Adrenal gland (tissue), 12 donors: ENCODE data around the gene COG8. TPM values are rescaled to one million over a fixed set of nuclear protein-coding genes. Genes with fewer than 3 reads are reported as not detected.

Source experiments
- DNase-seq, 7 donors: peaks; one replicate each; pipeline ENCODE4 v3.0.0-alpha.2; 2019 to 2020
- H3K27ac ChIP-seq, 5 donors: fragments of 200-600 bp; sonication (generic) in 4 of 5; 1 replicate in 3 of 5; 2 replicates in 2 of 5; pipeline versions ENCODE4 v1.5.1 to v1.8.0; 2016 to 2020; ENCODE audit warnings: mild to moderate bottlenecking in 1 of 5
- H3K27me3 ChIP-seq: fragments of 200-600 bp; 2 replicates; pipeline ENCODE4 v1.8.0; 2021
- H3K36me3 ChIP-seq, 2 donors: fragments of 200-600 bp; replicated peaks in 1 of 2; 1 replicate in 1 of 2; 2 replicates in 1 of 2; pipeline versions ENCODE4 v1.5.1 to v1.8.0; 2018 to 2022
- H3K4me1 ChIP-seq, 2 donors: fragments of 200-600 bp; replicated peaks in 1 of 2; 1 replicate in 1 of 2; 2 replicates in 1 of 2; pipeline versions ENCODE4 v1.5.1 to v1.8.0; 2018 to 2021
- H3K4me3 ChIP-seq, 4 donors: fragments of 200-600 bp; sonication (generic) in 3 of 4; one replicate each; pipeline ENCODE4 v1.5.1; 2016 to 2018
- H3K9me3 ChIP-seq, 3 donors: fragments of 200-600 bp; sonication (generic) in 1 of 3; replicated peaks in 1 of 3; 1 replicate in 2 of 3; 2 replicates in 1 of 3; pipeline versions ENCODE4 v1.5.1 to v1.8.0; 2016 to 2021
- POLR2A ChIP-seq, 2 donors: fragments of 450-650 bp; IDR thresholded peaks; one replicate each; pipeline ENCODE4 v1.6.1; 2017; ENCODE audit warnings: antibody characterized with exemption in 2 of 2, mild to moderate bottlenecking in 2 of 2, moderate library complexity in 1 of 2
- WGBS, 4 donors: extraction: QIAGEN DNeasy Blood & Tissue Kit in 2 of 4; methylation state at CpG; one replicate each; pipeline versions ENCODE4 v1.1.5 to v1.1.7; 2013 to 2017; 5-methylcytosine and 5-hydroxymethylcytosine counted together
- intact Hi-C, 2 donors: fragments of 100-400 bp; cut with DNase I; formaldehyde crosslinking; loops; one replicate each; pipeline versions ENCODE4 v1.14.1 to v1.15.0; 2022 to 2023
- polyA plus RNA-seq, 3 donors: library from polyadenylated mRNA; stranded (reverse); fragments of 200-250 nt in 2 of 3; fragments of 350-450 nt in 1 of 3; fragmentation: Illumina TruSeq in 1 of 3; extraction: RNeasy Lipid Tissue Mini Kit (QIAGEN cat#74804) in 1 of 3; gene quantifications; one replicate each; pipeline ENCODE4 v1.2.3, GENCODE V29; 2013 to 2014
- total RNA-seq, 9 donors: library from RNA; depleted of rRNA in 4 of 9; stranded (reverse); fragments of >200 nt in 4 of 9; fragments of 120-200 nt in 1 of 9; fragmentation: NEBNext Ultra II Directional in 1 of 9; extraction: Animal tissue kit (Norgen Biotek cat#: 25700) in 1 of 9; gene quantifications; one replicate each; pipeline versions ENCODE4 v1.1.0 to v1.2.4, GENCODE V29; 2013 to 2023
- TF ChIP-seq, protein P1 (sequence below), 6 experiments: fragments of 450-650 bp in 4 of 6; fragments of 200-600 bp in 2 of 6; sonication (generic) in 1 of 6; IDR thresholded peaks; 1 replicate in 5 of 6; 2 replicates in 1 of 6; pipeline versions ENCODE4 v1.5.1 to v1.8.0; 2016 to 2021; ENCODE audit warnings: antibody characterized with exemption in 6 of 6, mild to moderate bottlenecking in 2 of 6, moderate library complexity in 1 of 6
- donor health status: healthy with polysubstance abuse.
- donor health status: Bipolar disorder and iron deficiency.
- donor health status: DM: yes; HTN: yes; CAD: no.
- donor health status: DM: no; HTN: no; CAD: no.
- donor health status: DM: no; HTN: no; CAD: no.
- donor health status: DM: yes; HTN: yes; CAD: no.

Gene COG8
- total and polyA plus RNA-seq, 12 donors, result 26.1 to 85.3 (median 50.3) TPM

- no peaks in the 10 kb centered on the region for H3K9me3 ChIP-seq
- TF ChIP-seq, protein P1, sequence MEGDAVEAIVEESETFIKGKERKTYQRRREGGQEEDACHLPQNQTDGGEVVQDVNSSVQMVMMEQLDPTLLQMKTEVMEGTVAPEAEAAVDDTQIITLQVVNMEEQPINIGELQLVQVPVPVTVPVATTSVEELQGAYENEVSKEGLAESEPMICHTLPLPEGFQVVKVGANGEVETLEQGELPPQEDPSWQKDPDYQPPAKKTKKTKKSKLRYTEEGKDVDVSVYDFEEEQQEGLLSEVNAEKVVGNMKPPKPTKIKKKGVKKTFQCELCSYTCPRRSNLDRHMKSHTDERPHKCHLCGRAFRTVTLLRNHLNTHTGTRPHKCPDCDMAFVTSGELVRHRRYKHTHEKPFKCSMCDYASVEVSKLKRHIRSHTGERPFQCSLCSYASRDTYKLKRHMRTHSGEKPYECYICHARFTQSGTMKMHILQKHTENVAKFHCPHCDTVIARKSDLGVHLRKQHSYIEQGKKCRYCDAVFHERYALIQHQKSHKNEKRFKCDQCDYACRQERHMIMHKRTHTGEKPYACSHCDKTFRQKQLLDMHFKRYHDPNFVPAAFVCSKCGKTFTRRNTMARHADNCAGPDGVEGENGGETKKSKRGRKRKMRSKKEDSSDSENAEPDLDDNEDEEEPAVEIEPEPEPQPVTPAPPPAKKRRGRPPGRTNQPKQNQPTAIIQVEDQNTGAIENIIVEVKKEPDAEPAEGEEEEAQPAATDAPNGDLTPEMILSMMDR (IDR thresholded peaks at IDR 0.05), result peak in 1 of 6 experiments; percentile 3
- TF ChIP-seq POLR2A (IDR thresholded peaks at IDR 0.05), result peak; percentile 41 to 76
Measured at GRCh38 chr16:69330286-69331109, 8.9 kb downstream of the COG8 start, which contains the start of gene PDF. Gene PDF, minus strand, starts transcription at chr16:69330588. Its CDS starts 18 bp downstream, at chr16:69330570.

GRCh38 chr16:69329369-69330285, 9.7 kb downstream of the COG8 start:
- intact Hi-C loops, result no loop called here
- 4 to 52% (median 11%) methylated on average over 11 to 77 of the region's 77 CpGs for WGBS, 4 donors
- H3K36me3 ChIP-seq, result peaks cover 0 to 66% of the 10 kb centered on the region in 2 donors
- H3K27me3 ChIP-seq, result no peaks in the 10 kb centered on the region
- H3K9me3 ChIP-seq, result no peaks in the 10 kb centered on the region
- no peak for TF ChIP-seq POLR2A (IDR thresholded peaks at IDR 0.05)
- TF ChIP-seq, protein P1 (IDR thresholded peaks at IDR 0.05), result no peak
- H3K27ac ChIP-seq, result peak overlapping the region; percentile 74 to 88 (median 86)
- H3K4me1 ChIP-seq, result peaks cover 16 to 49% of the 10 kb centered on the region in 2 donors
- peak in 5 of 7 donors; percentile 45 to 67 (median 50) for DNase-seq
- H3K4me3 ChIP-seq, result peak overlapping the region; percentile 5 to 86 (median 54)

More at GRCh38 chr16:69330286-69331109, 8.9 kb downstream of the COG8 start, which contains the start of gene PDF:
- WGBS, 4 donors, result 0 to 5% (median 1%) methylated on average over 13 to 93 of the region's 93 CpGs
- peak; percentile 93 to 96 (median 94) for DNase-seq
- intact Hi-C loops, result no loop called here
- Histone ChIP-seq H3K4me3 (peak within 1 kb of the TSS; percentile 5 to 86 (median 54)), H3K4me1 (peaks cover 16 to 47% of the 10 kb centered on the region in 2 donors), H3K27ac (peak within 1 kb of the TSS; percentile 74 to 88 (median 86)), H3K27me3 (no peaks in the 10 kb centered on the region), H3K36me3 (peaks cover 0 to 66% of the 10 kb centered on the region in 2 donors)

GRCh38 chr16:69328854-69329316, 10.5 kb downstream of the COG8 start:
- peaks cover 16 to 56% of the 10 kb centered on the region in 2 donors for H3K4me1 ChIP-seq

More at GRCh38 chr16:69328854-69329316, 10.5 kb downstream of the COG8 start:
- WGBS, 4 donors, result 43 to 53% (median 46%) methylated on average over 10 of the region's 10 CpGs
- Histone ChIP-seq H3K27me3 (no peaks in the 10 kb centered on the region), H3K27ac (peak overlapping the region in 3 of 5 donors; percentile 2 to 87 (median 86)), H3K36me3 (peaks cover 0 to 66% of the 10 kb centered on the region in 2 donors), H3K4me3 (peak overlapping the region in 1 of 4 donors; percentile 86), H3K9me3 (no peaks in the 10 kb centered on the region)
- intact Hi-C loops, result no loop called here
- peak in 4 of 7 donors; percentile 35 to 65 (median 47) for DNase-seq
- no peak for TF ChIP-seq POLR2A (IDR thresholded peaks at IDR 0.05)
- TF ChIP-seq, protein P1 (IDR thresholded peaks at IDR 0.05), result no peak
